Spleen (tissue), 7 donors: ENCODE measurements around the gene LCE5A.

ENCODE experiments used
- CTCF ChIP-seq, 11 experiments: fragments of 200-600 bp in 7 of 11; fragments of 450-650 bp in 4 of 11; sonication (generic) in 4 of 11; IDR thresholded peaks in 8 of 11; conservative IDR thresholded peaks in 3 of 11; 1 replicate in 7 of 11; 2 replicates in 4 of 11; pipeline versions ENCODE4 v1.4.0 to v1.8.0; 2016 to 2021; ENCODE audit warnings: antibody characterized with exemption in 11 of 11, inconsistent platforms in 4 of 11, mild to moderate bottlenecking in 1 of 11
- POLR2A ChIP-seq, 3 donors: fragments of 450-650 bp; IDR thresholded peaks; one replicate each; pipeline ENCODE4 v1.5.1; 2017; ENCODE audit warnings: antibody characterized with exemption in 3 of 3, mild to moderate bottlenecking in 1 of 3
- POLR2AphosphoS5 ChIP-seq, 3 donors: sonication (generic); formaldehyde crosslinking; IDR thresholded peaks; one replicate each; pipeline ENCODE4 v1.5.1; 2017; ENCODE audit warnings: antibody characterized with exemption in 3 of 3
- donor health status: DM: no; HTN: no; CAD: no; lungs with moderate emphysema.
- donor health status: DM: no; HTN: no; CAD: no.
- donor health status: DM: no; HTN: no; CAD: no.

DNA sequence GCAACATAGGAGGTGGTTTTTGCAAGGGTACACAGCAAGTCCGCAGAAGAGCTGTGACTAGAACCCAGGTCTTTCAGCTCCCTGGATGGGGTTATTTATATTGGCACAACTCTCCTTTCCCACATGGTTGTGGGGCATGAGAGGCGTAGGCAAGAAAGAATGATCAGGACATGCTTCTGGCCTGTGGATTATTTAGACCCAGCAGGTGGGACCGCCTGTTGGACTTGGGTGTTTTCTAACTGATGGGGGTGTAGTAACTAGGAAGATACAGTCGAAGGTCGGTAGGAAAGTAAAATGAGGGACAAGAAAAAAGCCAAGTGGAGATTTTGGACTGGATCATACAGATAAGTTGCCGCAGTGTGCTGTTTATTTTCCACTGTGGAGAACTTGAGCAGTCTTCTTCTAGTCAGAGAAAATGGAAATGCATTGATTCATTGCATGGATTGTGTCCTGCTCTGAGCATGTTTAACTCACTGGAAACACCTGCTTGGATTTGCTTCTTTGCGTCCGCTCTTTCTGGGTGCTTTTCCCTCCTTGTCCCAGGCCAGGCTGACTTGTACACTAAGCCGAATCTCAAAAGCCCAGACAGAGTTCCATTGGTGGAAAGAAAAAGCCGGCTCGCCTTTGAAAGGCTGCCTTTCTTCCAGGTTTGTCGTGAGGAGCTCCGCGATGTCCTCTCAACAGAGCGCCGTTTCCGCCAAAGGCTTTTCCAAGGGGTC is 4.3 kb downstream of the LCE5A start:
- TF ChIP-seq POLR2A (IDR thresholded peaks at IDR 0.05) (no peak), CTCF (IDR thresholded peaks at IDR 0.05 in 8 of 11, conservative IDR thresholded peaks at IDR 0.05 in 3 of 11) (no peak), POLR2AphosphoS5 (IDR thresholded peaks at IDR 0.05) (no peak)
